ENCODE measurements around the gene SPIB.

DNA sequence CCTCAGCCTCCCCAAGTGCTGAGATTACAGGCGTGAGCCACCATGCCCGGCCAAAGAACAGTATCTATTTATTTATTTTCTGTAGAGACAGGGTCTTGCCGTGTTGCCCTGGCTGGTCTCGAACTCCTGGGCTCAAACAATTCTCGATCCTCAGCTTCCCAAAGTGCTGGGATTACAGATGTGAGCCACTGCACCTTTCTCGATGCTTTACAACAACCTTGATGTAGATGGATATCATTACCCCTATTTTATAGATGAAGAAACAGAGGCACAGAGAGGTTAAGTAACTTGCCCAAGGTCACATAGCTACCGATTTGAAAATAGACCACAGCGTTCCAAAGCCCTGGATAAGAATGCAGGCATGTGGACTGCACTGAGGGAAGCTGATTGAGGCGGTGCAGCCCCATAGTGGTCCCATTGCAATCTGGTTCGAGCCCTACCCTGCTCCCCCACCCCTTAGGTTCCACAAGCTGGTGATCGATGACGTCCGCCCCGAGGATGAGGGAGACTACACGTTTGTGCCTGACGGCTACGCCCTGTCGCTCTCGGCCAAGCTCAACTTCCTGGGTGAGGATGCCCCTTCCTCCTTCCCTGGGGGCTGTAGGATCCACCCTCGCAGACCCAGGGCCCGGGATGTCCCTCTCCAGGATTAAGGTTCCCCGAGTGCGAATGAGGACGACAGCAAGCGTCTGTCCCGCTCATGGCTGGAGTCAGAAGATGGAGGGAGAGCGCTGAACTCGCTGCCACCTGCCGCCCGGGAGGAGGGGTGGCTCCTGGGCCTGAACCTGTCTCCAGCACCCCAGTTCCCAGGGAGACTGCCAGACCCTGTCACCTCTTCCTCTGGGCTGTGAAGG, 31.9 kb downstream of the SPIB start:
- TF ChIP-seq, protein P1, sequence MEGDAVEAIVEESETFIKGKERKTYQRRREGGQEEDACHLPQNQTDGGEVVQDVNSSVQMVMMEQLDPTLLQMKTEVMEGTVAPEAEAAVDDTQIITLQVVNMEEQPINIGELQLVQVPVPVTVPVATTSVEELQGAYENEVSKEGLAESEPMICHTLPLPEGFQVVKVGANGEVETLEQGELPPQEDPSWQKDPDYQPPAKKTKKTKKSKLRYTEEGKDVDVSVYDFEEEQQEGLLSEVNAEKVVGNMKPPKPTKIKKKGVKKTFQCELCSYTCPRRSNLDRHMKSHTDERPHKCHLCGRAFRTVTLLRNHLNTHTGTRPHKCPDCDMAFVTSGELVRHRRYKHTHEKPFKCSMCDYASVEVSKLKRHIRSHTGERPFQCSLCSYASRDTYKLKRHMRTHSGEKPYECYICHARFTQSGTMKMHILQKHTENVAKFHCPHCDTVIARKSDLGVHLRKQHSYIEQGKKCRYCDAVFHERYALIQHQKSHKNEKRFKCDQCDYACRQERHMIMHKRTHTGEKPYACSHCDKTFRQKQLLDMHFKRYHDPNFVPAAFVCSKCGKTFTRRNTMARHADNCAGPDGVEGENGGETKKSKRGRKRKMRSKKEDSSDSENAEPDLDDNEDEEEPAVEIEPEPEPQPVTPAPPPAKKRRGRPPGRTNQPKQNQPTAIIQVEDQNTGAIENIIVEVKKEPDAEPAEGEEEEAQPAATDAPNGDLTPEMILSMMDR (IDR thresholded peaks at IDR 0.05) = no peak
- TF ChIP-seq POLR2AphosphoS5 (IDR thresholded peaks at IDR 0.05) = no peak
- no peak for TF ChIP-seq POLR2A (IDR thresholded peaks at IDR 0.05)
